Measurements from ENCODE around the gene SAMD9.

Gene SAMD9

DNA sequence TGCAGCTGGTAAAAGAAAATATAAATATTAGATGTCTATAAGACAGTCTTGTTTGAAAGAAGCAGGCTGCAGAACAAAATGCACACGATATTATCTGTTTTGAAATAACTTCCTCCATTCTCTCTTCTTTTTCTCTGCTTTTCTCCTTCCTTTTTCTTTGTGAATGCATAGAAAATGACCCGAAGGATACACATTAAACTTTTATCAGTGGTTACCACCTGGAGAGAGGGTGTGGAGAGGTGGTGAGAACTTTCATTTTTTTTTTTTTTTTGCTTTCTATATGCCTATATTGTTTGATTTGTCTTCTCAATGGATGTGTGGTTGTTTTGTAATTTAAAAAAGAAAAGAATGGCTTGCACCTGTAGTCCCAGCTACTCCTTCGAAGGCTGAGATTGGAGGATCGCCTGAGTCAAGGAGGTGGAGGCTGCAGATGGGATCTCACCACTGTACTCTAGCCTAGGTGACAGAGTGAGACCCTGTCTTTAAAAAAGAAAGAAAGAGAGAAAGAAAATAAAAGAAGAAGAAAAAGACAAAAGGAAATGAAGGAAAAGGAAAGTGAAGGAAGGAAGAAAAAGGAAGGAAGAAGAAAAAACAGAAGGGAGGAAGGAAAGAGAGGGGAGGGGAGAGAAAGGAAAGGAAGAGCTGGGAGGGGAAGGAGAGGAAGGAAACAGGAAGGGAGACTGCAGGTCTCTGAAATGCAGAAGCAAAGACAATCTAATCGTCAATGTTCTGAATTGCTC, 64.4 kb downstream of the SAMD9 start:
- Histone ChIP-seq H3K9me3 (replicated peaks; ENCODE audit: insufficient read depth, low read length) (no peaks in the 10 kb centered on the region), H2AFZ (ENCODE audit: low read length) (no peak overlapping the region), H3K9ac (ENCODE audit: low read length) (no peak overlapping the region), H3K4me3 (ENCODE audit: low read length) (no peak overlapping the region), H3K9me2 (replicated peaks; ENCODE audit: insufficient read depth, low read length) (no peaks in the 10 kb centered on the region), H3K27ac (ENCODE audit: low read length) (no peak overlapping the region), H3K4me1 (ENCODE audit: low read length) (no peaks in the 10 kb centered on the region), H3K36me3 (replicated peaks; ENCODE audit: insufficient read depth, low read length) (no peaks in the 10 kb centered on the region), H3K79me2 (ENCODE audit: low read length) (no peaks in the 10 kb centered on the region), H4K20me1 (ENCODE audit: insufficient read depth, low read length) (no peaks in the 10 kb centered on the region), H3K4me2 (ENCODE audit: low read depth, low read length) (no peak overlapping the region), H3F3A (ENCODE audit: insufficient read depth, low read length) (no peaks in the 10 kb centered on the region), H3K27me3 (replicated peaks; ENCODE audit: insufficient read depth, low read length) (no peaks in the 10 kb centered on the region)
- TF ChIP-seq, protein P1, sequence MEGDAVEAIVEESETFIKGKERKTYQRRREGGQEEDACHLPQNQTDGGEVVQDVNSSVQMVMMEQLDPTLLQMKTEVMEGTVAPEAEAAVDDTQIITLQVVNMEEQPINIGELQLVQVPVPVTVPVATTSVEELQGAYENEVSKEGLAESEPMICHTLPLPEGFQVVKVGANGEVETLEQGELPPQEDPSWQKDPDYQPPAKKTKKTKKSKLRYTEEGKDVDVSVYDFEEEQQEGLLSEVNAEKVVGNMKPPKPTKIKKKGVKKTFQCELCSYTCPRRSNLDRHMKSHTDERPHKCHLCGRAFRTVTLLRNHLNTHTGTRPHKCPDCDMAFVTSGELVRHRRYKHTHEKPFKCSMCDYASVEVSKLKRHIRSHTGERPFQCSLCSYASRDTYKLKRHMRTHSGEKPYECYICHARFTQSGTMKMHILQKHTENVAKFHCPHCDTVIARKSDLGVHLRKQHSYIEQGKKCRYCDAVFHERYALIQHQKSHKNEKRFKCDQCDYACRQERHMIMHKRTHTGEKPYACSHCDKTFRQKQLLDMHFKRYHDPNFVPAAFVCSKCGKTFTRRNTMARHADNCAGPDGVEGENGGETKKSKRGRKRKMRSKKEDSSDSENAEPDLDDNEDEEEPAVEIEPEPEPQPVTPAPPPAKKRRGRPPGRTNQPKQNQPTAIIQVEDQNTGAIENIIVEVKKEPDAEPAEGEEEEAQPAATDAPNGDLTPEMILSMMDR (IDR thresholded peaks at IDR 0.05; ENCODE audit: low read length) = no peak
- no peak for TF ChIP-seq EZH2 (optimal IDR thresholded peaks at IDR 0.05; ENCODE audit: low read depth, low read length)
- no peak for TF ChIP-seq EZH2phosphoT487 (IDR thresholded peaks at IDR 0.05; ENCODE audit: low read length)
- DNase-seq = no peak

DNA sequence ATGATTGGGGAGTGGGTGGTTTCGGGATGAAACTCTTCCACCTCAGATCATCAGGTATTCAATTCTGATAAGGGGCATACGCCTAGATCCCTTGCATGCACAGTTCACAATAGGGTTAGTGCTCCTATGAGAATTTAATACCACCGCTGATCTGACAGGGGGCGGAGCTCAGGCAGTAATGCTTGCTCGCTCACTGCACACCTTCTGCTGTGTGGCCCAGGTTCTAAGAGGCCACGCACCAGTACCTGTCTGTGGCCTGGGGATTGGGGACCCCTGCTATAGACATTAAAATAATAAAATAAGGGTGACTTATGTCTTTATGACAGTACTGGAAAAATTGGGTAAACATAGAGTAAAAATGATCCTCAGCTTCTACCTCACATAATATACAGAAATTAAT, 66.1 kb downstream of the SAMD9 start:
- Histone ChIP-seq H3K4me1 (ENCODE audit: low read length) (no peaks in the 10 kb centered on the region), H3K36me3 (replicated peaks; ENCODE audit: insufficient read depth, low read length) (no peaks in the 10 kb centered on the region), H3K9me2 (replicated peaks; ENCODE audit: insufficient read depth, low read length) (no peaks in the 10 kb centered on the region), H3K9me3 (replicated peaks; ENCODE audit: insufficient read depth, low read length) (no peaks in the 10 kb centered on the region), H3K27ac (ENCODE audit: low read length) (no peak overlapping the region), H3K4me3 (ENCODE audit: low read length) (no peak overlapping the region), H2AFZ (ENCODE audit: low read length) (no peak overlapping the region), H4K20me1 (ENCODE audit: insufficient read depth, low read length) (no peaks in the 10 kb centered on the region), H3K79me2 (ENCODE audit: low read length) (no peaks in the 10 kb centered on the region), H3K9ac (ENCODE audit: low read length) (no peak overlapping the region), H3K4me2 (ENCODE audit: low read depth, low read length) (no peak overlapping the region), H3F3A (ENCODE audit: insufficient read depth, low read length) (no peaks in the 10 kb centered on the region), H3K27me3 (replicated peaks; ENCODE audit: insufficient read depth, low read length) (no peaks in the 10 kb centered on the region)
- TF ChIP-seq EZH2phosphoT487 (IDR thresholded peaks at IDR 0.05; ENCODE audit: low read length) (no peak), EZH2 (optimal IDR thresholded peaks at IDR 0.05; ENCODE audit: low read depth, low read length) (no peak)
- TF ChIP-seq, protein P1 (IDR thresholded peaks at IDR 0.05; ENCODE audit: low read length) = no peak
- DNase-seq = no peak

All from MM.1S (cell line).